Measurements from ENCODE around the gene DHCR7. TPM values are rescaled to one million over a fixed set of nuclear protein-coding genes. Genes with fewer than 3 reads are reported as not detected.

Gene DHCR7
- polyA plus RNA-seq, 1 donor from 2014 or later, result 30.1 TPM

DNA sequence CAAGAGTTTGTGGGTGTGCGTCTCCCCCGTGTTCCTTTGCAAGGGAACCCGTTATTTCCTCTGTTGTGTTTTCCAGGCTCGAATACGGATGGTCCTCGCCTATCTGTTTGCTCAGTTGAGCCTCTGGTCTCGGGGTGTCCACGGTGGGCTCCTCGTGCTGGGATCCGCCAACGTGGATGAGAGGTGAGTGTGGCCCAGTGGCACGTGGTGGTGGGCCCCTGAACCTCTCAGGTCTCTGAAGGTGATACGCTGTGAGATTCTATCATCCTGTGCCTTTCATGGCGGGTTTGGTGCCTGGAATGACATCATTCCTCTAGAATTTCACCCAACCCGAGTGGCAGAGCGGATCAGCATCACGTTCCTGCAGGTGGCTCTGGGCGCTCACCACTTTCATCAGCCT, 37.3 kb upstream of the DHCR7 start:
- Histone ChIP-seq H4K20me1 (ENCODE audit: insufficient read depth) (no peaks in the 10 kb centered on the region), H2AFZ (ENCODE audit: low read depth, low read length) (no peak overlapping the region), H3K4me3 (ENCODE audit: low read length) (no peak overlapping the region), H3F3A (ENCODE audit: insufficient read depth, low read length, poor library complexity, severe bottlenecking) (no peaks in the 10 kb centered on the region), H3K9me3 (ENCODE audit: low read length) (no peaks in the 10 kb centered on the region), H3K27me3 (ENCODE audit: insufficient read depth, low read depth, low read length) (no peaks in the 10 kb centered on the region), H3K79me2 (replicated peaks; ENCODE audit: insufficient read depth, low read length) (no peaks in the 10 kb centered on the region), H3K36me3 (ENCODE audit: insufficient read depth, low read length) (no peaks in the 10 kb centered on the region), H3K4me2 (ENCODE audit: low read length) (no peak overlapping the region), H3K9me2 (ENCODE audit: insufficient read depth, low read length) (no peaks in the 10 kb centered on the region), H3K27ac (ENCODE audit: low read length) (no peak overlapping the region), H3K9ac (ENCODE audit: low read length) (no peak overlapping the region)
- TF ChIP-seq RAD21 (conservative IDR thresholded peaks at IDR 0.05) (no peak), SMC3 (conservative IDR thresholded peaks at IDR 0.05; ENCODE audit: poor library complexity) (no peak), MXI1 (conservative IDR thresholded peaks at IDR 0.05; ENCODE audit: poor library complexity, severe bottlenecking) (no peak), EZH2 (IDR thresholded peaks at IDR 0.05; ENCODE audit: borderline replicate concordance, insufficient read depth, low read length, poor library complexity, severe bottlenecking) (no peak), POLR2AphosphoS5 (IDR thresholded peaks at IDR 0.05) (no peak), TAF1 (IDR thresholded peaks at IDR 0.05; ENCODE audit: low read depth) (no peak), EP300 (conservative IDR thresholded peaks at IDR 0.05; ENCODE audit: poor library complexity, severe bottlenecking) (no peak), REST (IDR thresholded peaks at IDR 0.05; ENCODE audit: borderline replicate concordance) (no peak)
- TF ChIP-seq, protein P1, sequence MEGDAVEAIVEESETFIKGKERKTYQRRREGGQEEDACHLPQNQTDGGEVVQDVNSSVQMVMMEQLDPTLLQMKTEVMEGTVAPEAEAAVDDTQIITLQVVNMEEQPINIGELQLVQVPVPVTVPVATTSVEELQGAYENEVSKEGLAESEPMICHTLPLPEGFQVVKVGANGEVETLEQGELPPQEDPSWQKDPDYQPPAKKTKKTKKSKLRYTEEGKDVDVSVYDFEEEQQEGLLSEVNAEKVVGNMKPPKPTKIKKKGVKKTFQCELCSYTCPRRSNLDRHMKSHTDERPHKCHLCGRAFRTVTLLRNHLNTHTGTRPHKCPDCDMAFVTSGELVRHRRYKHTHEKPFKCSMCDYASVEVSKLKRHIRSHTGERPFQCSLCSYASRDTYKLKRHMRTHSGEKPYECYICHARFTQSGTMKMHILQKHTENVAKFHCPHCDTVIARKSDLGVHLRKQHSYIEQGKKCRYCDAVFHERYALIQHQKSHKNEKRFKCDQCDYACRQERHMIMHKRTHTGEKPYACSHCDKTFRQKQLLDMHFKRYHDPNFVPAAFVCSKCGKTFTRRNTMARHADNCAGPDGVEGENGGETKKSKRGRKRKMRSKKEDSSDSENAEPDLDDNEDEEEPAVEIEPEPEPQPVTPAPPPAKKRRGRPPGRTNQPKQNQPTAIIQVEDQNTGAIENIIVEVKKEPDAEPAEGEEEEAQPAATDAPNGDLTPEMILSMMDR (IDR thresholded peaks at IDR 0.05; ENCODE audit: poor library complexity, severe bottlenecking), result no peak

DNA sequence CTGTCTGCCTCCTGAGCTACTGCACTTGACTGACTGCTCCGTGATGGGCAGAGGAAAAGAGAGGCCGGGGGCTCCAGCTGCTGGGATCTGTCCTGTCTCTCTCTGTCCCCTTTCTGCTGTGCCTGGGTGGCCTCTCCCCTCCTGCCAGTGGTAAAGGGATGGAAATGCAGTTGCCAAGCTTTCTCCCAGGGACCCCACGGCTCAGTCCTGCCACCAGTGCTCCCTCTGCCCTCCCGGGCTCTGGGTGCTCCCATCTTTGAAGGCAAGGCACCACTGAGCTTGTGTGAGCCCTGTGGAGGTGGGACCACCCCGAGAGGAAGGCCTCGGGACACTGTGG, 36.8 kb upstream of the DHCR7 start:
- H4K20me1 ChIP-seq (ENCODE audit: insufficient read depth), result no peaks in the 10 kb centered on the region
- no peak overlapping the region for H3K27ac ChIP-seq (ENCODE audit: low read length)
- no peaks in the 10 kb centered on the region for H3K79me2 ChIP-seq (replicated peaks; ENCODE audit: insufficient read depth, low read length)
- TF ChIP-seq MXI1 (conservative IDR thresholded peaks at IDR 0.05; ENCODE audit: poor library complexity, severe bottlenecking), result no peak
- TF ChIP-seq TAF1 (IDR thresholded peaks at IDR 0.05; ENCODE audit: low read depth), result no peak
- TF ChIP-seq EP300 (conservative IDR thresholded peaks at IDR 0.05; ENCODE audit: poor library complexity, severe bottlenecking), result no peak
- no peak for TF ChIP-seq REST (IDR thresholded peaks at IDR 0.05; ENCODE audit: borderline replicate concordance)
- TF ChIP-seq, protein P1 (IDR thresholded peaks at IDR 0.05; ENCODE audit: poor library complexity, severe bottlenecking), result no peak
- no peak for TF ChIP-seq POLR2AphosphoS5 (IDR thresholded peaks at IDR 0.05)
- TF ChIP-seq RAD21 (conservative IDR thresholded peaks at IDR 0.05), result no peak
- H3K27me3 ChIP-seq (ENCODE audit: insufficient read depth, low read depth, low read length), result no peaks in the 10 kb centered on the region
- H3K9me3 ChIP-seq (ENCODE audit: low read length), result no peaks in the 10 kb centered on the region
- no peaks in the 10 kb centered on the region for H3K9me2 ChIP-seq (ENCODE audit: insufficient read depth, low read length)
- H3K36me3 ChIP-seq (ENCODE audit: insufficient read depth, low read length), result no peaks in the 10 kb centered on the region
- no peak overlapping the region for H3K4me3 ChIP-seq (ENCODE audit: low read length)
- no peaks in the 10 kb centered on the region for H3F3A ChIP-seq (ENCODE audit: insufficient read depth, low read length, poor library complexity, severe bottlenecking)
- H3K4me2 ChIP-seq (ENCODE audit: low read length), result no peak overlapping the region
- no peak overlapping the region for H2AFZ ChIP-seq (ENCODE audit: low read depth, low read length)
- H3K9ac ChIP-seq (ENCODE audit: low read length), result no peak overlapping the region
